Hepatocyte (in vitro differentiated cells): ENCODE measurements around the gene BPI.

Experiments used
- CTCF ChIP-seq: fragments of 200-600 bp; sonication (generic); IDR thresholded peaks from 2 replicates; pipeline ENCODE4 v1.5.1; 2016; ENCODE audit warnings: antibody characterized with exemption, mild to moderate bottlenecking; ENCODE audit not compliant: poor library complexity
- EZH2 ChIP-seq: fragments of 200-600 bp; sonication (generic); IDR thresholded peaks from 2 replicates; pipeline ENCODE4 v1.6.1; 2016; ENCODE audit warnings: antibody characterized with exemption, mild to moderate bottlenecking, borderline replicate concordance
- EZH2phosphoT487 ChIP-seq: fragments of 200-600 bp; sonication (generic); IDR thresholded peaks from one replicate; pipeline ENCODE4 v1.6.1; 2018; ENCODE audit warnings: antibody characterized with exemption, mild to moderate bottlenecking, low read depth, moderate library complexity; ENCODE audit not compliant: unreplicated experiment, severe bottlenecking

GRCh38 chr20:38267901-38268514 lies 35.9 kb upstream of the BPI start:
- TF ChIP-seq CTCF = no peak
- TF ChIP-seq EZH2phosphoT487 = no peak
- TF ChIP-seq EZH2 = no peak
